Measurements from ENCODE around the gene PRTFDC1.

Gene PRTFDC1

GRCh38 chr10:24900888-24901685 is 51.3 kb downstream of the PRTFDC1 start:
- no peak for DNase-seq

- no peak for DNase-seq
These were observed 52.8 kb downstream of the PRTFDC1 start for GRCh38 chr10:24899571-24899970.

- DNase-seq: no peak
These were observed 53.9 kb downstream of the PRTFDC1 start for GRCh38 chr10:24898501-24898900.

- no peak for DNase-seq
These were observed 55.0 kb downstream of the PRTFDC1 start for GRCh38 chr10:24897326-24897926.

GRCh38 chr10:24894728-24895127 is 57.7 kb downstream of the PRTFDC1 start:
- peak; percentile 18 for DNase-seq

GRCh38 chr10:24894309-24894708 is 58.1 kb downstream of the PRTFDC1 start:
- no peak for DNase-seq

GRCh38 chr10:24893127-24893526 is 59.3 kb downstream of the PRTFDC1 start:
- DNase-seq: no peak

- DNase-seq: no peak
These were observed 60.6 kb downstream of the PRTFDC1 start for GRCh38 chr10:24891823-24892222.

GRCh38 chr10:24889639-24890038 is 62.8 kb downstream of the PRTFDC1 start:
- DNase-seq: no peak

GRCh38 chr10:24887855-24888231 is 64.6 kb downstream of the PRTFDC1 start:
- no peak for DNase-seq

- no peak for DNase-seq
These were observed 66.1 kb downstream of the PRTFDC1 start for GRCh38 chr10:24886290-24886680.

- DNase-seq: no peak
These were observed 66.7 kb downstream of the PRTFDC1 start for GRCh38 chr10:24885551-24886289.

GRCh38 chr10:24884793-24885192 is 67.6 kb downstream of the PRTFDC1 start:
- DNase-seq: no peak

GRCh38 chr10:24884316-24884715 is 68.1 kb downstream of the PRTFDC1 start:
- DNase-seq: no peak

GRCh38 chr10:24883176-24883575 is 69.2 kb downstream of the PRTFDC1 start:
- no peak for DNase-seq

- DNase-seq: peak; percentile 50
These were observed 70.2 kb downstream of the PRTFDC1 start for GRCh38 chr10:24882047-24882698.

- no peak for DNase-seq
These were observed 72.5 kb downstream of the PRTFDC1 start for GRCh38 chr10:24879861-24880260.

GRCh38 chr10:24874133-24874532 is 78.3 kb downstream of the PRTFDC1 start:
- no peak for DNase-seq

GRCh38 chr10:24873281-24873683 is 79.1 kb downstream of the PRTFDC1 start:
- no peak for DNase-seq

GRCh38 chr10:24872790-24873182 is 79.6 kb downstream of the PRTFDC1 start:
- no peak for DNase-seq

- DNase-seq: no peak
These were observed 80.2 kb downstream of the PRTFDC1 start for GRCh38 chr10:24872049-24872789.

Data from stimulated activated CD4-positive, alpha-beta T cell treated with anti-CD3 and anti-CD28 coated beads, Interleukin-15, amount 100 ng/mL, for 24 hours (primary cell).